ENCODE results near the gene SAYSD1.

Gene SAYSD1

DNA sequence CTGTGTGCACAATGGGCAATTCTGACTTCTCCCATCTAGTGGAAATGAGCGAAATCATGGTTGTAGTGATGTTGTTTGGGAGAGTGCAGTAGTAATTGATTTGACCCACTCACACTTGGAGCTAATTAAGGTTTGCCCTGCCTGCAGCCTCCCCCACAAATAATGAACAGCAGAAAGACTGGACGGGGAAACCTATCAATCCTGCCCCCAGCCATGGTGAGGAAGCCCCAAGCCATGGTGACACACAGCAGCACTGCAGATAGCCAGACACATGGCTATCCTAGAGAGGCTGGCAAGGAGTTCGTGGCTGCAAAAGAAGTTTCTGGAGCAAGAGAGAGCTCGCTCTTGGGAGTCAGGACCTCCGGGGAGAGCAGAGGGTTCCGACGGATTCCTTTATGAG lies 27.8 kb downstream of the SAYSD1 start:
- H3K9me2 ChIP-seq (replicated peaks; ENCODE audit: control insufficient read depth, low read length) = no peaks in the 10 kb centered on the region
- H3K79me2 ChIP-seq (ENCODE audit: control insufficient read depth, low read length) = no peaks in the 10 kb centered on the region
- H3K4me3 ChIP-seq (ENCODE audit: low read length) = no peak overlapping the region
- no peak overlapping the region for H3K4me2 ChIP-seq (ENCODE audit: low read length)
- TF ChIP-seq, protein P1, sequence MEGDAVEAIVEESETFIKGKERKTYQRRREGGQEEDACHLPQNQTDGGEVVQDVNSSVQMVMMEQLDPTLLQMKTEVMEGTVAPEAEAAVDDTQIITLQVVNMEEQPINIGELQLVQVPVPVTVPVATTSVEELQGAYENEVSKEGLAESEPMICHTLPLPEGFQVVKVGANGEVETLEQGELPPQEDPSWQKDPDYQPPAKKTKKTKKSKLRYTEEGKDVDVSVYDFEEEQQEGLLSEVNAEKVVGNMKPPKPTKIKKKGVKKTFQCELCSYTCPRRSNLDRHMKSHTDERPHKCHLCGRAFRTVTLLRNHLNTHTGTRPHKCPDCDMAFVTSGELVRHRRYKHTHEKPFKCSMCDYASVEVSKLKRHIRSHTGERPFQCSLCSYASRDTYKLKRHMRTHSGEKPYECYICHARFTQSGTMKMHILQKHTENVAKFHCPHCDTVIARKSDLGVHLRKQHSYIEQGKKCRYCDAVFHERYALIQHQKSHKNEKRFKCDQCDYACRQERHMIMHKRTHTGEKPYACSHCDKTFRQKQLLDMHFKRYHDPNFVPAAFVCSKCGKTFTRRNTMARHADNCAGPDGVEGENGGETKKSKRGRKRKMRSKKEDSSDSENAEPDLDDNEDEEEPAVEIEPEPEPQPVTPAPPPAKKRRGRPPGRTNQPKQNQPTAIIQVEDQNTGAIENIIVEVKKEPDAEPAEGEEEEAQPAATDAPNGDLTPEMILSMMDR (IDR thresholded peaks at IDR 0.05; ENCODE audit: low read depth, low read length, poor library complexity, severe bottlenecking) = no peak
- TF ChIP-seq EZH2phosphoT487 (IDR thresholded peaks at IDR 0.05; ENCODE audit: borderline replicate concordance, low read length) = no peak
- peaks cover 42% of the 10 kb centered on the region for H3K27me3 ChIP-seq (ENCODE audit: control insufficient read depth, low read length)
- no peaks in the 10 kb centered on the region for H3K9me3 ChIP-seq (ENCODE audit: control insufficient read depth, insufficient read depth, low read length)
- H3K4me1 ChIP-seq (ENCODE audit: control insufficient read depth, low read length) = no peaks in the 10 kb centered on the region
- H3K36me3 ChIP-seq (ENCODE audit: control insufficient read depth, low read length) = no peaks in the 10 kb centered on the region
- H4K20me1 ChIP-seq (ENCODE audit: control insufficient read depth, insufficient read depth, low read depth, low read length) = no peaks in the 10 kb centered on the region
- no peak overlapping the region for H3K27ac ChIP-seq (ENCODE audit: low read depth, low read length)
- no peaks in the 10 kb centered on the region for H3F3A ChIP-seq (ENCODE audit: control insufficient read depth, insufficient read depth)

- Histone ChIP-seq H3K36me3 (ENCODE audit: control insufficient read depth, low read length) (no peaks in the 10 kb centered on the region), H3K4me1 (ENCODE audit: control insufficient read depth, low read length) (no peaks in the 10 kb centered on the region), H4K20me1 (ENCODE audit: control insufficient read depth, insufficient read depth, low read depth, low read length) (no peaks in the 10 kb centered on the region), H3K27ac (ENCODE audit: low read depth, low read length) (no peak overlapping the region), H3K9me2 (replicated peaks; ENCODE audit: control insufficient read depth, low read length) (no peaks in the 10 kb centered on the region), H3K4me2 (ENCODE audit: low read length) (no peak overlapping the region), H3K4me3 (ENCODE audit: low read length) (no peak overlapping the region), H3K79me2 (ENCODE audit: control insufficient read depth, low read length) (no peaks in the 10 kb centered on the region), H3K9me3 (ENCODE audit: control insufficient read depth, insufficient read depth, low read length) (no peaks in the 10 kb centered on the region), H3K27me3 (ENCODE audit: control insufficient read depth, low read length) (peaks cover 40% of the 10 kb centered on the region), H3F3A (ENCODE audit: control insufficient read depth, insufficient read depth) (no peaks in the 10 kb centered on the region)
- TF ChIP-seq EZH2phosphoT487 (IDR thresholded peaks at IDR 0.05; ENCODE audit: borderline replicate concordance, low read length) = no peak
- TF ChIP-seq, protein P1 (IDR thresholded peaks at IDR 0.05; ENCODE audit: low read depth, low read length, poor library complexity, severe bottlenecking) = no peak
Observed at GRCh38 chr6:39086711-39087110, 28.3 kb downstream of the SAYSD1 start.

DNA sequence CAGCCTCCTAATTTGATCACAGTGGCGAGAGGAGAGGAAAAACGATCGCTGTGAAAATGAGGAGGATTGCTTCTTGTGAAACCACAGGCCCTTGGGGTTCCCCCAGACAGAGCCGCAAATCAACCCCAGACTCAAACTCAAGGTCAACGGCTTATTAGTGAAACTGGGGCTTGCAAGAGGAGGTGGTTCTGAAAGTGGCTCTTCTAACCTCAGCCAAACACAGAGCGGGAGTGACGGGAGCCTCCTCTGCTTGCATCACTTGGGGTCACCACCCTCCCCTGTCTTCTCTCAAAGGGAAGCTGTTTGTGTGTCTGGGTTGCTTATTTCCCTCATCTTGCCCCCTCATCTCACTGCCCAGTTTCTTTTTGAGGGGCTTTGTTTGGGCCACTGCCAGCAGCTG lies 28.7 kb downstream of the SAYSD1 start:
- H3K4me1 ChIP-seq (ENCODE audit: control insufficient read depth, low read length) = no peaks in the 10 kb centered on the region
- H3F3A ChIP-seq (ENCODE audit: control insufficient read depth, insufficient read depth) = no peaks in the 10 kb centered on the region
- H3K27ac ChIP-seq (ENCODE audit: low read depth, low read length) = no peak overlapping the region
- H3K36me3 ChIP-seq (ENCODE audit: control insufficient read depth, low read length) = no peaks in the 10 kb centered on the region
- H3K9me2 ChIP-seq (replicated peaks; ENCODE audit: control insufficient read depth, low read length) = no peaks in the 10 kb centered on the region
- no peak overlapping the region for H3K4me3 ChIP-seq (ENCODE audit: low read length)
- no peak overlapping the region for H3K4me2 ChIP-seq (ENCODE audit: low read length)
- no peaks in the 10 kb centered on the region for H4K20me1 ChIP-seq (ENCODE audit: control insufficient read depth, insufficient read depth, low read depth, low read length)
- TF ChIP-seq, protein P1 (IDR thresholded peaks at IDR 0.05; ENCODE audit: low read depth, low read length, poor library complexity, severe bottlenecking) = no peak
- H3K79me2 ChIP-seq (ENCODE audit: control insufficient read depth, low read length) = no peaks in the 10 kb centered on the region
- H3K27me3 ChIP-seq (ENCODE audit: control insufficient read depth, low read length) = peaks cover 38% of the 10 kb centered on the region
- H3K9me3 ChIP-seq (ENCODE audit: control insufficient read depth, insufficient read depth, low read length) = no peaks in the 10 kb centered on the region
